Measurements from ENCODE around the gene LIX1L. TPM values are rescaled to one million over a fixed set of nuclear protein-coding genes. Genes with fewer than 3 reads are reported as not detected.
A peak's percentile ranks its signal among the peaks of the same experiment; 100 is the strongest.

Gene LIX1L
- total RNA-seq, 1 experiment from 2014 or later = 12.4 TPM

- BruUV-seq (replicated peaks) = no TSS peak
- Histone ChIP-seq H2AFZ (ENCODE audit: low read depth, low read length, poor library complexity, severe bottlenecking) (peak overlapping the region; percentile 28), H3K9me3 (ENCODE audit: control insufficient read depth in 1 of 2, insufficient read depth in 1 of 2, low read depth in 1 of 2, low read length in 2 of 2) (no peaks in the 10 kb centered on the region), H3K9ac (ENCODE audit: low read length) (no peak overlapping the region), H3K4me2 (ENCODE audit: low read length) (peak overlapping the region; percentile 65), H3K4me1 (ENCODE audit: control insufficient read depth in 1 of 2, insufficient read depth in 2 of 2, low read length in 2 of 2) (peaks cover 18 to 36% of the 10 kb centered on the region in 2 experiments), H3K79me2 (ENCODE audit: insufficient read depth, low read length) (no peaks in the 10 kb centered on the region), H3K27ac (ENCODE audit: low read depth, low read length) (no peak overlapping the region), H3K36me3 (ENCODE audit: control insufficient read depth in 1 of 2, insufficient read depth in 2 of 2, low read length in 2 of 2) (no peaks in the 10 kb centered on the region), H3K27me3 (ENCODE audit: insufficient read depth, low read length) (no peaks in the 10 kb centered on the region), H3K4me3 (replicated peaks in 1 of 2; ENCODE audit: low read depth in 1 of 2, low read length in 2 of 2) (no peak overlapping the region), H4K20me1 (ENCODE audit: insufficient read depth) (no peaks in the 10 kb centered on the region), H3K9me2 (ENCODE audit: insufficient read depth) (no peaks in the 10 kb centered on the region)
- intact Hi-C loops (cut with micrococcal nuclease) = no loop called here
- TF ChIP-seq, protein P1, sequence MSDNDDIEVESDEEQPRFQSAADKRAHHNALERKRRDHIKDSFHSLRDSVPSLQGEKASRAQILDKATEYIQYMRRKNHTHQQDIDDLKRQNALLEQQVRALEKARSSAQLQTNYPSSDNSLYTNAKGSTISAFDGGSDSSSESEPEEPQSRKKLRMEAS (IDR thresholded peaks at IDR 0.05) = no peak
- CTCF ChIA-PET = interaction anchor here (1.6 kb wide), 1 partner anchor 9 kb away, joined by 5 read pairs; no protein-coding TSS in a partner anchor
- RAD21 ChIA-PET (ENCODE audit: low non-redundant PET in 1 of 2, low total read pairs in 2 of 2, uncharacterized antibody in 2 of 2, unreplicated experiment in 2 of 2) = no interaction called here
- POLR2A ChIA-PET = interaction anchor here (1.2 kb wide), 1 partner anchor 22 kb away, joined by 3 read pairs; the partner anchor contains the start of genes ANKRD34A and POLR3GL
- DNase-seq (ENCODE audit: low read depth, low spot score) (no peak), ATAC-seq (no peak)
Measured at GRCh38 chr1:145986551-145986950, 28.7 kb upstream of the LIX1L start.

GRCh38 chr1:145985502-145986439 is 28.0 kb upstream of the LIX1L start:
- Histone ChIP-seq H3K79me2 (ENCODE audit: insufficient read depth, low read length) (no peaks in the 10 kb centered on the region), H3K27ac (ENCODE audit: low read depth, low read length) (peak overlapping the region; percentile 20), H3K9me3 (ENCODE audit: control insufficient read depth in 1 of 2, insufficient read depth in 1 of 2, low read depth in 1 of 2, low read length in 2 of 2) (no peaks in the 10 kb centered on the region), H3K4me3 (replicated peaks in 1 of 2; ENCODE audit: low read depth in 1 of 2, low read length in 2 of 2) (no peak overlapping the region), H3K4me1 (ENCODE audit: control insufficient read depth in 1 of 2, insufficient read depth in 2 of 2, low read length in 2 of 2) (peaks cover 18 to 37% of the 10 kb centered on the region in 2 experiments), H3K9me2 (ENCODE audit: insufficient read depth) (no peaks in the 10 kb centered on the region), H3K27me3 (ENCODE audit: insufficient read depth, low read length) (no peaks in the 10 kb centered on the region), H3K9ac (ENCODE audit: low read length) (0 out of 2 replicates have a peak overlapping the region, but pooled peaks have one; percentile 1), H3K36me3 (ENCODE audit: control insufficient read depth in 1 of 2, insufficient read depth in 2 of 2, low read length in 2 of 2) (no peaks in the 10 kb centered on the region), H2AFZ (ENCODE audit: low read depth, low read length, poor library complexity, severe bottlenecking) (peak overlapping the region; percentile 86), H3K4me2 (ENCODE audit: low read length) (peak overlapping the region; percentile 65), H4K20me1 (ENCODE audit: insufficient read depth) (no peaks in the 10 kb centered on the region)
- peak; percentile 70 for ATAC-seq
- no TSS peak for BruUV-seq (replicated peaks)
- DNase-seq (ENCODE audit: low read depth, low spot score) = peak; percentile 33
- POLR2A ChIA-PET = interaction anchor here (1.2 kb wide), 1 partner anchor 21 kb away, joined by 3 read pairs; the partner anchor contains the start of genes ANKRD34A and POLR3GL
- CTCF ChIA-PET = interaction anchor here (1.6 kb wide), 1 partner anchor 8 kb away, joined by 5 read pairs; no protein-coding TSS in a partner anchor
- intact Hi-C loops (cut with micrococcal nuclease) = no loop called here
- RAD21 ChIA-PET (ENCODE audit: low non-redundant PET in 1 of 2, low total read pairs in 2 of 2, uncharacterized antibody in 2 of 2, unreplicated experiment in 2 of 2) = no interaction called here
- TF ChIP-seq, protein P2, sequence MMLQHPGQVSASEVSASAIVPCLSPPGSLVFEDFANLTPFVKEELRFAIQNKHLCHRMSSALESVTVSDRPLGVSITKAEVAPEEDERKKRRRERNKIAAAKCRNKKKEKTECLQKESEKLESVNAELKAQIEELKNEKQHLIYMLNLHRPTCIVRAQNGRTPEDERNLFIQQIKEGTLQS (IDR thresholded peaks at IDR 0.05) = no peak
- TF ChIP-seq SRF (IDR thresholded peaks at IDR 0.05; ENCODE audit: low read depth) = peak; percentile 91
- peak; percentile 58; the same call in 1 of the 2 replicates for TF ChIP-seq SP1 (IDR thresholded peaks at IDR 0.05; ENCODE audit: low read depth)
- TF ChIP-seq CBX3 (IDR thresholded peaks at IDR 0.05; ENCODE audit: low read depth) = peak; percentile 44; the same call in 1 of the 2 replicates
- TF ChIP-seq JUND (IDR thresholded peaks at IDR 0.05) = peak; percentile 51; the same call in 1 of the 2 replicates
- peak; percentile 94 for TF ChIP-seq CEBPB (IDR thresholded peaks at IDR 0.05; ENCODE audit: low read depth)
- TF ChIP-seq, protein P3, sequence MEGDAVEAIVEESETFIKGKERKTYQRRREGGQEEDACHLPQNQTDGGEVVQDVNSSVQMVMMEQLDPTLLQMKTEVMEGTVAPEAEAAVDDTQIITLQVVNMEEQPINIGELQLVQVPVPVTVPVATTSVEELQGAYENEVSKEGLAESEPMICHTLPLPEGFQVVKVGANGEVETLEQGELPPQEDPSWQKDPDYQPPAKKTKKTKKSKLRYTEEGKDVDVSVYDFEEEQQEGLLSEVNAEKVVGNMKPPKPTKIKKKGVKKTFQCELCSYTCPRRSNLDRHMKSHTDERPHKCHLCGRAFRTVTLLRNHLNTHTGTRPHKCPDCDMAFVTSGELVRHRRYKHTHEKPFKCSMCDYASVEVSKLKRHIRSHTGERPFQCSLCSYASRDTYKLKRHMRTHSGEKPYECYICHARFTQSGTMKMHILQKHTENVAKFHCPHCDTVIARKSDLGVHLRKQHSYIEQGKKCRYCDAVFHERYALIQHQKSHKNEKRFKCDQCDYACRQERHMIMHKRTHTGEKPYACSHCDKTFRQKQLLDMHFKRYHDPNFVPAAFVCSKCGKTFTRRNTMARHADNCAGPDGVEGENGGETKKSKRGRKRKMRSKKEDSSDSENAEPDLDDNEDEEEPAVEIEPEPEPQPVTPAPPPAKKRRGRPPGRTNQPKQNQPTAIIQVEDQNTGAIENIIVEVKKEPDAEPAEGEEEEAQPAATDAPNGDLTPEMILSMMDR (IDR thresholded peaks at IDR 0.05 in 2 of 3, conservative IDR thresholded peaks at IDR 0.05 in 1 of 3; ENCODE audit: borderline replicate concordance in 1 of 3, insufficient read depth in 1 of 3, low read depth in 2 of 3, low read length in 2 of 3) = no peak
- peak; percentile 69 for TF ChIP-seq FOSL1 (IDR thresholded peaks at IDR 0.05; ENCODE audit: low read depth)
- TF ChIP-seq RAD21 (IDR thresholded peaks at IDR 0.05; ENCODE audit: low read depth) = no peak
- TF ChIP-seq POLR2AphosphoS5 (IDR thresholded peaks at IDR 0.05; ENCODE audit: low read depth, low read length) = peak; percentile 29; the same call in 1 of the 2 replicates

All from HCT116 (cell line).